ENCODE results near the gene SYT11. TPM values are rescaled to one million over a fixed set of nuclear protein-coding genes. Genes with fewer than 3 reads are reported as not detected.

SYT11 gene
- total RNA-seq, 2 donors from 2014 or later: 30.6 to 35.3 TPM

DNA sequence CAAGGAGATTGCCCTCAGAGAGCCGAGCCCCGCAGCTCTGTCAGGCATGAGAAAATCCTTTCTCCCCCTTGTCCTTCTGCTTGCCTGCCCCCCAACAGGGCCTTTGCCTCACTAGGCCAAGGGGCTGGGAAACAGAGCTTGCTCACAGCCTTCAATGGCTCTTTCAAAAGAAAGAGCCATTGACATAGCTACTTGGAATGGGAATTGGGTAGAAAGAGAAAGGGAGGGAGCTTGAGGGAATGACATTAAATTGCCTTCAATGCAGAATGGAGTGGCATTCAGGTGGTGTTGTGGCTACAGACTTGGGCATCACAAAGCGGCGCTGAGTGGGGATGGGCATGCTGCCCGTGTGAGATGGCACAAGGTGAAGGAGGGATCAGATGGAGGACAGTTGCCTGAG lies 13.2 kb downstream of the SYT11 start:
- ATAC-seq (replicated peaks in 1 of 2): no peak
- no peak for DNase-seq
- Mint-ChIP-seq H3K27ac (no peak overlapping the region), H3K9me3 (no peaks in the 10 kb centered on the region), H3K27me3 (ENCODE audit: low read depth) (no peaks in the 10 kb centered on the region), H3K4me1 (ENCODE audit: low read depth) (no peaks in the 10 kb centered on the region), H3K4me3 (no peak overlapping the region), H3K36me3 (ENCODE audit: insufficient read depth in 2 of 2) (peaks cover 0 to 6% of the 10 kb centered on the region in 2 donors)

- Mint-ChIP-seq H3K27me3 (ENCODE audit: low read depth) (no peaks in the 10 kb centered on the region), H3K4me1 (ENCODE audit: low read depth) (no peaks in the 10 kb centered on the region), H3K4me3 (no peak overlapping the region), H3K9me3 (no peaks in the 10 kb centered on the region), H3K27ac (no peak overlapping the region), H3K36me3 (ENCODE audit: insufficient read depth in 2 of 2) (peaks cover 0 to 4% of the 10 kb centered on the region in 2 donors)
- DNase-seq: no peak
- ATAC-seq (replicated peaks in 1 of 2): no peak
Measured at GRCh38 chr1:155873860-155874259, 14.5 kb downstream of the SYT11 start.

- H3K27ac Mint-ChIP-seq: no peak overlapping the region
- DNase-seq (no peak), ATAC-seq (replicated peaks in 1 of 2) (no peak)
- H3K4me1 Mint-ChIP-seq (ENCODE audit: low read depth): no peaks in the 10 kb centered on the region
- H3K4me3 Mint-ChIP-seq: no peak overlapping the region
- H3K9me3 Mint-ChIP-seq: no peaks in the 10 kb centered on the region
- H3K27me3 Mint-ChIP-seq (ENCODE audit: low read depth): no peaks in the 10 kb centered on the region
- no peaks in the 10 kb centered on the region for H3K36me3 Mint-ChIP-seq (ENCODE audit: insufficient read depth in 2 of 2)
Measured at GRCh38 chr1:155877945-155878344, 18.6 kb downstream of the SYT11 start.

GRCh38 chr1:155880251-155880650 lies 20.9 kb downstream of the SYT11 start:
- Mint-ChIP-seq H3K27me3 (ENCODE audit: low read depth) (no peaks in the 10 kb centered on the region), H3K36me3 (ENCODE audit: insufficient read depth in 2 of 2) (no peaks in the 10 kb centered on the region), H3K4me3 (no peak overlapping the region), H3K9me3 (no peaks in the 10 kb centered on the region), H3K27ac (no peak overlapping the region), H3K4me1 (ENCODE audit: low read depth) (no peaks in the 10 kb centered on the region)
- DNase-seq: no peak
- ATAC-seq (replicated peaks in 1 of 2): no peak

GRCh38 chr1:155880950-155881349 lies 21.6 kb downstream of the SYT11 start:
- Mint-ChIP-seq H3K4me3 (no peak overlapping the region), H3K9me3 (no peaks in the 10 kb centered on the region), H3K27me3 (ENCODE audit: low read depth) (no peaks in the 10 kb centered on the region), H3K27ac (no peak overlapping the region), H3K36me3 (ENCODE audit: insufficient read depth in 2 of 2) (no peaks in the 10 kb centered on the region), H3K4me1 (ENCODE audit: low read depth) (no peaks in the 10 kb centered on the region)
- no peak for ATAC-seq (replicated peaks in 1 of 2)
- no peak for DNase-seq

GRCh38 chr1:155882235-155882634 lies 22.9 kb downstream of the SYT11 start:
- Mint-ChIP-seq H3K27me3 (ENCODE audit: low read depth) (no peaks in the 10 kb centered on the region), H3K36me3 (ENCODE audit: insufficient read depth in 2 of 2) (no peaks in the 10 kb centered on the region), H3K4me3 (no peak overlapping the region), H3K9me3 (no peaks in the 10 kb centered on the region), H3K27ac (no peak overlapping the region), H3K4me1 (ENCODE audit: low read depth) (no peaks in the 10 kb centered on the region)
- ATAC-seq (replicated peaks in 1 of 2) (no peak), DNase-seq (no peak)

DNA sequence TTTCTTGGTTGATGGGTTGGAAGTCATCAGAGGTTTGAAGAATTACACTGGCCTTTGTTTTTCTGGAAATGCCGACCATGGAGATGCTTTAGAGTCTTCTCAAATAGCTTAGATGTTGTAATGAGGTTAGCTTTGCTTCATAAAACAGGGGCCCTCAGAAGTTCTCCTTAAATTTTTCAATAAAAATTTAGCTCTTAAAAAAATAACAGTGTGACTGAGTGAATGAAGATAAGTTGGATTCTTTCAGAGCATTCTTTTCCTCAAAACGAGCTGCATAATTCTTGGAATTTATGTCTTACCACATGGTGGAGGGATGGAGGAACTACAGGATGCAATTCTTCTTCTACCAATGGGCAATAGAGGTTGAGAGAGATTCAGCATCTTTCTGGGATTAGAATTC lies 23.4 kb downstream of the SYT11 start:
- Mint-ChIP-seq H3K4me1 (ENCODE audit: low read depth) (no peaks in the 10 kb centered on the region), H3K36me3 (ENCODE audit: insufficient read depth in 2 of 2) (no peaks in the 10 kb centered on the region), H3K27me3 (ENCODE audit: low read depth) (no peaks in the 10 kb centered on the region), H3K27ac (no peak overlapping the region), H3K9me3 (no peaks in the 10 kb centered on the region), H3K4me3 (no peak overlapping the region)
- DNase-seq (no peak), ATAC-seq (replicated peaks in 1 of 2) (no peak)

GRCh38 chr1:155884031-155884960 lies 24.9 kb downstream of the SYT11 start:
- Mint-ChIP-seq H3K27ac (no peak overlapping the region), H3K27me3 (ENCODE audit: low read depth) (no peaks in the 10 kb centered on the region), H3K4me3 (no peak overlapping the region), H3K36me3 (ENCODE audit: insufficient read depth in 2 of 2) (no peaks in the 10 kb centered on the region), H3K9me3 (no peaks in the 10 kb centered on the region), H3K4me1 (ENCODE audit: low read depth) (no peaks in the 10 kb centered on the region)
- DNase-seq: no peak
- ATAC-seq (replicated peaks in 1 of 2): no peak

DNA sequence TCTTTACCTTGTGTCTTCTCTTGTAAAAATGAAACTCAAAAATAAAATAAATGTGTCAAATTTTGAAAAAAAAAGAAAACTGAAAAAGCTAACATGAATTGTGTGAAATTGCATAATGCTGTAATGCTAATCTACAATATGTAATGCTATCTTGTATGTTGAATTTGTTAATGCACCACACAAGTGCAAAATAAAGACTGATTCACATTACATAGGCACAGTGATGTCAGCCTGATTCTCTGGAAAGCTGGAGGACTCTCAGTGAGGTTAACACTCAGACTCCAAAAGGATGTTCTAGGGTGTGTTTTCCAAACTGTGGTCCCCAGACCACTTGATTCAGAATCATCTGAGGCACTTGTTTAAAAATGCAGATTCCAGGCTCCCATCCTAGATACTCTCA lies 25.6 kb downstream of the SYT11 start:
- DNase-seq (no peak), ATAC-seq (replicated peaks in 1 of 2) (no peak)
- H3K4me3 Mint-ChIP-seq: no peak overlapping the region
- H3K9me3 Mint-ChIP-seq: no peaks in the 10 kb centered on the region
- H3K4me1 Mint-ChIP-seq (ENCODE audit: low read depth): no peaks in the 10 kb centered on the region
- no peaks in the 10 kb centered on the region for H3K36me3 Mint-ChIP-seq (ENCODE audit: insufficient read depth in 2 of 2)
- no peak overlapping the region for H3K27ac Mint-ChIP-seq
- no peaks in the 10 kb centered on the region for H3K27me3 Mint-ChIP-seq (ENCODE audit: low read depth)

DNA sequence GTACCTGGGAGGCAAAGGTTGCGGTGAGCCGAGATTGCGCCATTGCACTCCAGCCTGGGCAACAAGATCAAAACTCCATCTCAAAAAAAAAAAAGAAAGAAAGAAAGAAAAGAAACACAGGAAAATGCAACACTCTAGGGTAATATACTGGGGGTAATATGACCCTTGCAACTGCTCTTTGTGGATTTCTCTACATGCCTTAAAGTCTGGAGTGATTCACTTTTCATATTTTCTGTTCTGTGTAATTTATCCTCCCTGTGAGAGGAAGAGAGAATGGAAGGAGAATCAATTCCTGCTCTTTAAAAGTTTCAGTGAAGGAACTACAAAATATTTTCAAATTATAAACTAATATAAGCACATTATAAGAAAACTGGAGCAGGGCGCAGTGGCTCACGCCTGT lies 29.1 kb downstream of the SYT11 start:
- H3K27me3 Mint-ChIP-seq (ENCODE audit: low read depth): no peaks in the 10 kb centered on the region
- H3K36me3 Mint-ChIP-seq (ENCODE audit: insufficient read depth in 2 of 2): no peaks in the 10 kb centered on the region
- no peak overlapping the region for H3K4me3 Mint-ChIP-seq
- no peak for DNase-seq
- H3K9me3 Mint-ChIP-seq: no peaks in the 10 kb centered on the region
- H3K27ac Mint-ChIP-seq: no peak overlapping the region
- ATAC-seq (replicated peaks in 1 of 2): no peak
- peaks cover 6% of the 10 kb centered on the region for H3K4me1 Mint-ChIP-seq (ENCODE audit: low read depth)

GRCh38 chr1:155889566-155889965 lies 30.2 kb downstream of the SYT11 start:
- H3K4me1 Mint-ChIP-seq (ENCODE audit: low read depth): peaks cover 13% of the 10 kb centered on the region
- ATAC-seq (replicated peaks in 1 of 2): no peak
- no peaks in the 10 kb centered on the region for H3K27me3 Mint-ChIP-seq (ENCODE audit: low read depth)
- H3K27ac Mint-ChIP-seq: no peak overlapping the region
- DNase-seq: no peak
- H3K4me3 Mint-ChIP-seq: no peak overlapping the region
- H3K9me3 Mint-ChIP-seq: no peaks in the 10 kb centered on the region
- H3K36me3 Mint-ChIP-seq (ENCODE audit: insufficient read depth in 2 of 2): no peaks in the 10 kb centered on the region

DNA sequence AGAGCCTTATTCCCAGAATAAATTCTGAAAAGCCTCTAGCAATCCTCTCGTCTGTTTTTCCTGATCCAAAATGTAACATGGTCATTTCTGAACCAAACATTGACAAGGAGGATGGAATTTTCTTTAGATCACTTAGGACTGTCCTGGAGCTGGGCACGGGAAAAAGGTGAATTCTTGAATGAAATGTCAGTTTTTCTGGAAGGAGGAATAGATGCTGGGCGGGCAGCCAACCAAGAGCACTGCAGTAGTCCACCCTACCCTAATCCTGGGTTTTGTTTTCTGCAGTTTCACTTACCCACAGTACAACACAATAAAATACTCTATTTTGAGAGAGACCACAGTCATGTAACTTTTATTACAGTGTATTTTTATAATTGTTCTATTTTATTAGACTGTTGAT lies 30.9 kb downstream of the SYT11 start:
- H3K4me1 Mint-ChIP-seq (ENCODE audit: low read depth): peaks cover 13% of the 10 kb centered on the region
- DNase-seq (no peak), ATAC-seq (replicated peaks in 1 of 2) (no peak)
- H3K36me3 Mint-ChIP-seq (ENCODE audit: insufficient read depth in 2 of 2): no peaks in the 10 kb centered on the region
- no peak overlapping the region for H3K27ac Mint-ChIP-seq
- no peak overlapping the region for H3K4me3 Mint-ChIP-seq
- no peaks in the 10 kb centered on the region for H3K27me3 Mint-ChIP-seq (ENCODE audit: low read depth)
- no peaks in the 10 kb centered on the region for H3K9me3 Mint-ChIP-seq

GRCh38 chr1:155892796-155893195 lies 33.4 kb downstream of the SYT11 start:
- H3K27ac Mint-ChIP-seq: peak overlapping the region; percentile 62
- no peak for ATAC-seq (replicated peaks in 1 of 2)
- peak overlapping the region in 1 of 2 donors; percentile 15 for H3K4me3 Mint-ChIP-seq
- H3K27me3 Mint-ChIP-seq (ENCODE audit: low read depth): no peaks in the 10 kb centered on the region
- no peaks in the 10 kb centered on the region for H3K9me3 Mint-ChIP-seq
- DNase-seq: no peak
- peaks cover under 1 to 3% of the 10 kb centered on the region in 2 donors for H3K36me3 Mint-ChIP-seq (ENCODE audit: insufficient read depth in 2 of 2)
- peaks cover 16% of the 10 kb centered on the region for H3K4me1 Mint-ChIP-seq (ENCODE audit: low read depth)

Data from activated T-cell treated with anti-CD3 and anti-CD28 coated beads, Interleukin-2, amount 50 U/mL, for 72 hours (primary cell).